GM12873 (cell line): Measurements from ENCODE around the gene WWOX.

Experiments used
- TF ChIP-seq, protein P1 (sequence below): IDR thresholded peaks from 2 replicates; pipeline ENCODE4 v1.5.1; 2012; ENCODE audit warnings: low read depth, mild to moderate bottlenecking, moderate library complexity, low read length, control low read depth; ENCODE audit not compliant: insufficient read depth; ENCODE audit errors: missing control alignments

The WWOX gene

DNA sequence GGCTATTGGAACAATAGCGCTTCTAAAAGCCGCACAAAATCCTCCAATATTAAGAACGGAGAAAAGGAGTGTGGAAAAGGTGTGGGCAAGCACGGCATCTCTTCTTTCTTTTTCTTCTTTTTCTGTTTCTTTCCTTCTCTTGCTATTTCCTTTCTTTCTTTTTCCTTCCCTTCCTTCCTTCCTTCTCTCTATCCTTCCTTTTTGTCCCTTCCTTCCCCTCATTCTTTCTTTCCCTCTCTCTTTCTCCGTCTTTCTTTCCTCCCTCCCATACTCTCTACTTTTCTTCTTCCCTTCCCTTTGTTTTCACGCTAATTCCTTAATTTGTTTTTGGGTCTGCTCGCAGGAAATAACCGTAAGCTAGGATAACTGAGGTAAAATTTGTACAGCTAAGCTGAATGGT is 1022.9 kb downstream of the WWOX start:
- TF ChIP-seq, protein P1, sequence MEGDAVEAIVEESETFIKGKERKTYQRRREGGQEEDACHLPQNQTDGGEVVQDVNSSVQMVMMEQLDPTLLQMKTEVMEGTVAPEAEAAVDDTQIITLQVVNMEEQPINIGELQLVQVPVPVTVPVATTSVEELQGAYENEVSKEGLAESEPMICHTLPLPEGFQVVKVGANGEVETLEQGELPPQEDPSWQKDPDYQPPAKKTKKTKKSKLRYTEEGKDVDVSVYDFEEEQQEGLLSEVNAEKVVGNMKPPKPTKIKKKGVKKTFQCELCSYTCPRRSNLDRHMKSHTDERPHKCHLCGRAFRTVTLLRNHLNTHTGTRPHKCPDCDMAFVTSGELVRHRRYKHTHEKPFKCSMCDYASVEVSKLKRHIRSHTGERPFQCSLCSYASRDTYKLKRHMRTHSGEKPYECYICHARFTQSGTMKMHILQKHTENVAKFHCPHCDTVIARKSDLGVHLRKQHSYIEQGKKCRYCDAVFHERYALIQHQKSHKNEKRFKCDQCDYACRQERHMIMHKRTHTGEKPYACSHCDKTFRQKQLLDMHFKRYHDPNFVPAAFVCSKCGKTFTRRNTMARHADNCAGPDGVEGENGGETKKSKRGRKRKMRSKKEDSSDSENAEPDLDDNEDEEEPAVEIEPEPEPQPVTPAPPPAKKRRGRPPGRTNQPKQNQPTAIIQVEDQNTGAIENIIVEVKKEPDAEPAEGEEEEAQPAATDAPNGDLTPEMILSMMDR: no peak

DNA sequence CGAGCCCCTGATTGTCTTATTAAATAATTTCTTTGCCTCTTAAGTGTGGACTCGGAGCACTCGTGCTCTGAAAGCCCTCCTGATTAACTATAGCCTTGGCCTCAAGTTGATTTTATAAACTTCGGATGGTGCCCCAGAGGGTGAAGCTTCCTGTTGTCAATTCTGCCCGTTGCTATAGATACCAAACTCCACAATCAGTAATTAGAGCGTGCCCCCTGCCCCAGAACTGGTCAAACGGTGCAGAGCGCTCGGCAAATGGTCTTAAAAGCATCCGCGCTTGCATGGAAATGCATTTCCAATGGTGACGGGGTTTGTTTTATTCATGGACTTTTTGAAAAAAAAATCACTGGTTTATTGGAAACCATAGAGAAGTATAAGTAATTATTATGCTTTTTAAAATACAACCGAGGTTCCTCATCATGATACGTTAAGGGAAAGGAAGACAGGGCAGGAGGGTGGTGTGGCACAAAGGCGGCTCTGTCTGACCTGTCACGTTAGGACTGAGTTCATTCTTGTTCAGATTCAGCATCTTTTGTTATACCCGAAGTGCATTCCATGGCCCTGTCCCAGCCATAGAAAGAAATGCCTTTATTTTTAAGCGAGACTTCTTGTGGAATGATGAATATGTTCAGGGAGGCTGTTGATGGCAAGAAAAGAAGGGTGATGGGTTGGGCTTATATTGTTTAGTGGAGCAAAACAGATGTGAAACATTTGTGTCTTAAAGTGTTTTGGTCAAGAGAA is 1024.7 kb downstream of the WWOX start:
- TF ChIP-seq, protein P1: no peak

DNA sequence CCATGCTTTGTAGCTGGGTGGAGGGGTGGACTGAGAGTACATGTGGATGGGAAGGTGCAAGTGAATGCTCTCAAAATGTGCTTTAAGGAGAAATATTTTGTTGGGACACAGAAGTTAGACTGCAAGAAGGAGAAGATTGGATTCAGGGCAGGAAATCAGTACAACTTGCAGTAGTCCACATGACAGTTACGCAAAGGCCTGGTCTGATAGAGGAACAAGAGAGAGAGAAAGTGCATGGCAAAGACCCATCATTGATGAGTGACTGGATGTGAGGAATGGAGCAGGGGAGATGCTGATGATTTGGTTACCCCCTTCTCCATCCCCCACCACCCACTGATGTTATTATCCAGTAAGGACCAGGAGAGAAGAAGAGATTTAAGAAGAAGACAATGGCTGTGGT is 1028.3 kb downstream of the WWOX start:
- TF ChIP-seq, protein P1: no peak

DNA sequence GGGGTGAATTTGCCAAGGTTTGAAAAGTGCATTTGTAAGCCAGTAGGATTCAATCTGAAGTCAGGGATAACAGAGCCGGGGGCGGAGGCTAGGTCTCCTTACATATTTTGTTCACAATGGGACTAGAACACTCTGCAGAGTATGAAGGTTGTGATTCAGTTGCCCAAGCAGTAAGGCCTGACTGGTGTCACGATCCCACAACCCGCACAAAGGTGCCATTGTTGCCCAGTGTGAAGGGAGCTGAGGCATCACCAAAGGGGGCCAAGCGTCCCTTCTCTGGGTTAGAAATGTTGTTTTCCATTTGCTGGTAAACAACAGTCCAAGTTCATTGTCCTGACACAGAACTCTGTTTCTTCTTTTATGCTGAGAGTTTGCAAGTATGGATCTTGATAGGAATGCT is 1029.3 kb downstream of the WWOX start:
- TF ChIP-seq, protein P1: no peak

DNA sequence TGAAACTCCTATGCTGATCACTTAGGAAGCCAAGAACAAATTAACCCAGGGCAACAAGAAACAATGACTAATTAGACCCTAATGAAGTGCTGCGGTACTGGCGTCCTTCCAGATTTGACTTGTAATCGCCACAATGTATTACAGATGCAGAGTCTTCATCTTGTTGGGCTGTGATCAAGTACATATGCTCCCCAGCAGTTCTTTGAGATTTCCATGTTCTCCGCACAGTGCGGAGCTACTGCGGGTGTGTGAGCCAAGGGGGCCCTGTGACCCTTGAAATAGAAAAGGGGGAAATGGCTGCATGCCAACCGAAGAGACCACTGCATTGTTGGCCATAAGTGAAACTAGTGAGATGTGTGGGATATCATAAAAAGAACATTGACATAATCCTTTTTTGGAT is 1031.2 kb downstream of the WWOX start:
- TF ChIP-seq, protein P1: no peak

DNA sequence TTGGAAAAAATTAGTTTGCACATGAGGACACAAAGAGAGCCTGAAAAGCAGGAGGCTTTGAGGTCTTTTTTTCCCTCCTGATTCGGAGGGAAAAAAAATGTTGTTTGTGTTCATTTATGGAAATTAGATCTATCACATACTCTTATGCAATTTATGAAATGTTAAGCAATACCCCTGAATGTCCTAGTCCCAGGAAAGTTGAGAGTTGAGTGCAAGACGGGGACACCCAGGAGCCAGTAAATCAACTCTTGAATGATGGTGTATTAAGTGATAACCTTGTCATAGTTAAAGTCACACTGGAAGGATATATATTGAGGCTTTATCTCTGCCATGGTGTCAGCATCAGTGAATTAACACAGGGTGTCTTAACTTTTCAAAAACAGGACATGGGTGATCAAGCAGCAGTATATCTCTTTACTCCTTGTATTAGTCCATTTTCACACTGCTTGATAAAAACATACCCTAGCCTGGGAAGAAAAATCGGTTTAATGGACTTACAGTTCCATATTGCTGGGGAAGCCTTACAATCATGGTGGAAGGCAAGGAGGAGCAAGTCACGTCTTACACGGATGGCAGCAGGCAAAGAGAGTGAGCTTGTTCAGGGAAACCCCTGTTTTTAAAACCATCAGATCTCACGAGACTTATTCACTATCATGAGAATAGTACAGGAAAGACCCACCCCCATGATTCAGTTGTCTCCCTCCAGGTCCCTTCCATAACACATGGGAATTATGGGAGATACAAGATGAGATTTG is 1032.0 kb downstream of the WWOX start:
- TF ChIP-seq, protein P1: no peak

DNA sequence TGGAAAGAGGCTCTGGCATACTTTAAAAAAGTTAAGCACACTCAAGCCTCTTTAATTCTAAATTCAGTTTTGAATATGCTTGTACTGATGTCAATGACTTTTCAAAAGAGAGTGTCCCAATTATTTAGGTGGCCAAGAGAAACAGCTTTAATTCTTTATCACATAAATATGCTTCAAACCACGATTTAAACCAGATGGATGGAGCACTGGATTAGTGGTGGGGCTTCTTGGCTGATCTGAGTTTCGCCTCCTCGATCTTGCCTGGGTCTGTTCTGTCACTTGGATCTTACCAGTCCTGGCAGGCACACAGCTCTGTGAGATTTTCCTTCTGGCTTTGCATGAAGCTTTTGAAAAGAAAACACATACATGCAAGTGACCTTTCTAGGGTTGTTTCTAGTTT is 1033.2 kb downstream of the WWOX start:
- TF ChIP-seq, protein P1: no peak
